Body of pancreas (tissue), 4 donors: Measurements from ENCODE around the gene TMEM150C. TPM values are rescaled to one million over a fixed set of nuclear protein-coding genes. Genes with fewer than 3 reads are reported as not detected.

Experiments used
- ATAC-seq: fragments of 150-250 bp; one replicate; pipeline ENCODE4 v1.9.1; 2016
- DNase-seq, 4 donors: peaks; one replicate each; pipeline ENCODE4 v3.0.0-alpha.2; 2019
- H3K27ac ChIP-seq, 4 donors: fragments of 200-600 bp; sonication (generic); 1 replicate in 3 of 4; 2 replicates in 1 of 4; pipeline versions ENCODE4 v1.5.1 to v1.6.1; 2016 to 2019; ENCODE audit warnings: mild to moderate bottlenecking in 1 of 4, mixed read lengths in 1 of 4, moderate library complexity in 1 of 4
- H3K27me3 ChIP-seq, 2 donors: fragments of 200-600 bp; sonication (generic); one replicate each; pipeline ENCODE4 v1.6.0; 2016; ENCODE audit warnings: mild to moderate bottlenecking in 1 of 2
- H3K36me3 ChIP-seq, 2 donors: fragments of 200-600 bp; sonication (generic); replicated peaks in 1 of 2; 2 replicates each; pipeline ENCODE4 v1.5.1; 2016; ENCODE audit warnings: low read depth in 2 of 2; ENCODE audit not compliant: insufficient read depth in 1 of 2
- H3K4me1 ChIP-seq: fragments of 200-600 bp; sonication (generic); one replicate; pipeline ENCODE4 v1.6.0; 2016
- H3K4me3 ChIP-seq, 2 donors: fragments of 200-600 bp; sonication (generic); 1 replicate in 1 of 2; 2 replicates in 1 of 2; pipeline ENCODE4 v1.5.1; 2016 to 2019
- H3K9me3 ChIP-seq, 3 donors: fragments of 200-600 bp; sonication (generic); 1 replicate in 2 of 3; 2 replicates in 1 of 3; pipeline ENCODE4 v1.5.1; 2016
- CTCF ChIP-seq, 7 experiments: fragments of 450-650 bp in 4 of 7; fragments of 200-600 bp in 3 of 7; sonication (generic) in 3 of 7; IDR thresholded peaks; one replicate each; pipeline ENCODE4 v1.5.1; 2016 to 2019; ENCODE audit warnings: antibody characterized with exemption in 7 of 7
- POLR2A ChIP-seq, 3 donors: fragments of 450-650 bp; IDR thresholded peaks; one replicate each; pipeline ENCODE4 v1.6.1; 2016; ENCODE audit warnings: antibody characterized with exemption in 3 of 3, mild to moderate bottlenecking in 2 of 3
- WGBS, 2 donors: methylation state at CpG; one replicate each; pipeline ENCODE4 v1.1.5; 2017; 5-methylcytosine and 5-hydroxymethylcytosine counted together
- intact Hi-C: fragments of 100-400 bp; cut with DNase I; formaldehyde crosslinking; loops from one replicate; pipeline ENCODE4 v1.15.1; 2023
- total RNA-seq, 2 donors: library from RNA; depleted of rRNA; stranded (reverse); fragments of >200 nt; gene quantifications; one replicate each; pipeline ENCODE4 v1.1.0, GENCODE V29; 2016

Gene TMEM150C
- 1 to 10 TPM; 5.2 to 5.6 TPM for total RNA-seq

- ATAC-seq (peak; percentile 73), DNase-seq (peak; percentile 15 to 50 (median 20))
- Histone ChIP-seq H3K36me3 (no peaks in the 10 kb centered on the region), H3K27me3 (no peaks in the 10 kb centered on the region), H3K27ac (peak within 1 kb of the TSS in 2 of 4 donors; percentile 5 to 25), H3K9me3 (no peaks in the 10 kb centered on the region), H3K4me3 (peak within 1 kb of the TSS in 1 of 2 donors; percentile 53), H3K4me1 (peaks cover 5% of the 10 kb centered on the region)
- intact Hi-C loops = no loop called here
- TF ChIP-seq POLR2A (IDR thresholded peaks at IDR 0.05) (peak in 1 of 3 donors; percentile 9), CTCF (IDR thresholded peaks at IDR 0.05) (peak in 3 of 7 experiments; percentile 23 to 53 (median 28))
- WGBS, 2 donors = 6 to 17% methylated on average over 17 to 33 of the region's 62 CpGs
These were observed at the start of gene TMEM150C for GRCh38 chr4:82561786-82562563. TSS of gene TMEM150C (minus strand) at chr4:82561988. CDS start at chr4:82504657, 57,331 bp downstream.

GRCh38 chr4:82611527-82611926, 49.7 kb upstream of the TMEM150C start:
- ATAC-seq (no peak), DNase-seq (no peak)
- Histone ChIP-seq H3K4me1 (no peaks in the 10 kb centered on the region), H3K4me3 (no peak overlapping the region), H3K9me3 (no peaks in the 10 kb centered on the region), H3K27me3 (no peaks in the 10 kb centered on the region), H3K27ac (no peak overlapping the region), H3K36me3 (no peaks in the 10 kb centered on the region)
- intact Hi-C loops = no loop called here
- TF ChIP-seq POLR2A (IDR thresholded peaks at IDR 0.05) (no peak), CTCF (IDR thresholded peaks at IDR 0.05) (no peak)
- 88% methylated on average over 4 of the region's 4 CpGs for WGBS, 2 donors

GRCh38 chr4:82610041-82610440, 48.3 kb upstream of the TMEM150C start:
- no peak for ATAC-seq
- no peaks in the 10 kb centered on the region for H3K4me1 ChIP-seq
- WGBS, 2 donors = 66 to 81% methylated on average over 2 of the region's 2 CpGs
- no peak overlapping the region for H3K4me3 ChIP-seq
- intact Hi-C loops = no loop called here
- no peak overlapping the region for H3K27ac ChIP-seq
- H3K9me3 ChIP-seq = no peaks in the 10 kb centered on the region
- no peak for DNase-seq
- no peaks in the 10 kb centered on the region for H3K27me3 ChIP-seq
- H3K36me3 ChIP-seq = no peaks in the 10 kb centered on the region
- TF ChIP-seq CTCF (IDR thresholded peaks at IDR 0.05) (no peak), POLR2A (IDR thresholded peaks at IDR 0.05) (no peak)

- intact Hi-C loops = no loop called here
- H3K4me1 ChIP-seq = no peaks in the 10 kb centered on the region
- no peak overlapping the region for H3K4me3 ChIP-seq
- H3K27me3 ChIP-seq = no peaks in the 10 kb centered on the region
- no peak for DNase-seq
- no peak overlapping the region for H3K27ac ChIP-seq
- no peaks in the 10 kb centered on the region for H3K9me3 ChIP-seq
- 81 to 89% methylated on average over 5 to 7 of the region's 7 CpGs for WGBS, 2 donors
- ATAC-seq = no peak
- TF ChIP-seq POLR2A (IDR thresholded peaks at IDR 0.05) (no peak), CTCF (IDR thresholded peaks at IDR 0.05) (no peak)
- H3K36me3 ChIP-seq = no peaks in the 10 kb centered on the region
These were observed 44.8 kb upstream of the TMEM150C start for GRCh38 chr4:82606622-82607021.

- no peaks in the 10 kb centered on the region for H3K4me1 ChIP-seq
- no peak overlapping the region for H3K27ac ChIP-seq
- no peak overlapping the region for H3K4me3 ChIP-seq
- intact Hi-C loops = no loop called here
- no peak for ATAC-seq
- H3K27me3 ChIP-seq = no peaks in the 10 kb centered on the region
- DNase-seq = no peak
- WGBS, 2 donors = 89% methylated on average over 1 of the region's 1 CpG
- TF ChIP-seq CTCF (IDR thresholded peaks at IDR 0.05) (no peak), POLR2A (IDR thresholded peaks at IDR 0.05) (no peak)
- H3K36me3 ChIP-seq = no peaks in the 10 kb centered on the region
- H3K9me3 ChIP-seq = no peaks in the 10 kb centered on the region
These were observed 42.7 kb upstream of the TMEM150C start for GRCh38 chr4:82604522-82604921.
